HFFc6 (cell line): Measurements from ENCODE around the gene ADRM1. TPM values are rescaled to one million over a fixed set of nuclear protein-coding genes. Genes with fewer than 3 reads are reported as not detected.

Experiments
- DNase-seq: peaks from one replicate; pipeline ENCODE4 v3.0.0-alpha.2; 2018
- H3K27ac Mint-ChIP-seq: 2 replicates; pipeline ENCODE4 v1.8.0; 2020; ENCODE audit warnings: mild to moderate bottlenecking, mixed read lengths
- H3K27me3 Mint-ChIP-seq: 2 replicates; pipeline ENCODE4 v1.8.0; 2021; ENCODE audit warnings: mild to moderate bottlenecking, moderate library complexity, mixed read lengths; ENCODE audit not compliant: insufficient read depth
- H3K36me3 Mint-ChIP-seq: 2 replicates; pipeline ENCODE4 v1.8.0; 2021; ENCODE audit warnings: low read depth, mixed read lengths
- H3K4me1 Mint-ChIP-seq: 2 replicates; pipeline ENCODE4 v1.8.0; 2020; ENCODE audit warnings: low read depth, mixed read lengths
- H3K4me3 Mint-ChIP-seq: 2 replicates; pipeline ENCODE4 v1.8.0; 2020; ENCODE audit warnings: mild to moderate bottlenecking, moderate library complexity, mixed read lengths
- H3K9me3 Mint-ChIP-seq: 2 replicates; pipeline ENCODE4 v1.8.0; 2020; ENCODE audit warnings: mild to moderate bottlenecking, mixed read lengths
- total RNA-seq, 6 experiments: library from RNA; stranded (reverse); fragmentation: NEBNext Ultra II Directional; extraction: Animal tissue kit (Norgen Biotek cat#: 25700); gene quantifications; 2 replicates in 1 of 6; 3 replicates in 5 of 6; pipeline ENCODE4 v1.2.3, GENCODE V29; 2021
- TF ChIP-seq, protein P1 (sequence below): fragments of 200-600 bp; sonication (generic); IDR thresholded peaks from 2 replicates; pipeline ENCODE4 v1.5.0; 2021; ENCODE audit warnings: antibody characterized with exemption, mild to moderate bottlenecking

Gene ADRM1
- total RNA-seq, 6 experiments from 2014 or later: 126 to 133 (median 129) TPM

DNA sequence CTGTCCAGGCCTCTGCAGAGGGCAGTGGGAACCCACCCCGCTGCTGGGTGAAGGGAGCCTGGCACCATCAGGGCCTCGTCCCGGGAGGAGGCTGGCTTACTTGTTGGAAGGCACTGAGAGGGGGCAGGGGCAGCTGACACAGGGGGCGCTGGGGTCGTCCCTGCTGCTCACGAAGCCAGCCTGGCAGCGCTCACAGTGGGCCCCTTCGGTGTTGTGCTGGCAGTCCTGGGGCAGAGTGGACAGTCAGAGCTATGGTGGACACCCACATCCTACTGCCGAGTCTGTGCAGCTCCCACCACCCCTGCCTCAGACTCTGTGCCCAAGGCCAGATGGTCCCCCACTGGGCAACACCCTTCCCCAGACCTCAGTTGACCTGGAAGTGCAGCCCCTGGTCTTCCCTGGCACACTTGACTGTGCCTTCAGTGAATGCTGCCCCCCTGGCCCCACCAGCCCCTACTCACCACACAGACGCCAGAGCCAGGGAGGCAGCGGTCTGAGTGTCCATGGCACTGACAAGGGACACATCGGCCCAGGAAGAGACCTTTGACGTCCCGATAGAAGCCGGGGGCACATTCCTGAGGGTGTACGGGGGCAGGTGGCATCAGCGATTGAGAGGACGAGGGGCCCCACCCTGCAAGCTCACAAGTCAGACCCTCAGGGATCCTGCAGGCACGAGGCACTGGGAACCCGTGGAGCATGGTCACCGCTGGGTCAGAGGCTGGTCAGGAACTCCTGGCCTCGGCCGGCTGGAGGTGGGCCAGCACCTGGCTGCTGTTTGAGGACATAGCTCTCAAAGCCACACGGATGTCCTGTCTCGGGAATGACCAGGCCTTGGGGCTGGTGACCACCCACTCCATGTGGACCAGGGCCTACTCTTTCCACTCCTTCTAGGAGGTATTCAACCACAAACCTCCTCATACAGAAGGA, 21.4 kb downstream of the ADRM1 start:
- Mint-ChIP-seq H3K27me3 (peaks cover 7% of the 10 kb centered on the region), H3K27ac (no peak overlapping the region), H3K36me3 (no peaks in the 10 kb centered on the region), H3K4me3 (no peak overlapping the region), H3K9me3 (peaks cover 4% of the 10 kb centered on the region), H3K4me1 (no peaks in the 10 kb centered on the region)
- DNase-seq: no peak
- TF ChIP-seq, protein P1, sequence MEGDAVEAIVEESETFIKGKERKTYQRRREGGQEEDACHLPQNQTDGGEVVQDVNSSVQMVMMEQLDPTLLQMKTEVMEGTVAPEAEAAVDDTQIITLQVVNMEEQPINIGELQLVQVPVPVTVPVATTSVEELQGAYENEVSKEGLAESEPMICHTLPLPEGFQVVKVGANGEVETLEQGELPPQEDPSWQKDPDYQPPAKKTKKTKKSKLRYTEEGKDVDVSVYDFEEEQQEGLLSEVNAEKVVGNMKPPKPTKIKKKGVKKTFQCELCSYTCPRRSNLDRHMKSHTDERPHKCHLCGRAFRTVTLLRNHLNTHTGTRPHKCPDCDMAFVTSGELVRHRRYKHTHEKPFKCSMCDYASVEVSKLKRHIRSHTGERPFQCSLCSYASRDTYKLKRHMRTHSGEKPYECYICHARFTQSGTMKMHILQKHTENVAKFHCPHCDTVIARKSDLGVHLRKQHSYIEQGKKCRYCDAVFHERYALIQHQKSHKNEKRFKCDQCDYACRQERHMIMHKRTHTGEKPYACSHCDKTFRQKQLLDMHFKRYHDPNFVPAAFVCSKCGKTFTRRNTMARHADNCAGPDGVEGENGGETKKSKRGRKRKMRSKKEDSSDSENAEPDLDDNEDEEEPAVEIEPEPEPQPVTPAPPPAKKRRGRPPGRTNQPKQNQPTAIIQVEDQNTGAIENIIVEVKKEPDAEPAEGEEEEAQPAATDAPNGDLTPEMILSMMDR: no peak

DNA sequence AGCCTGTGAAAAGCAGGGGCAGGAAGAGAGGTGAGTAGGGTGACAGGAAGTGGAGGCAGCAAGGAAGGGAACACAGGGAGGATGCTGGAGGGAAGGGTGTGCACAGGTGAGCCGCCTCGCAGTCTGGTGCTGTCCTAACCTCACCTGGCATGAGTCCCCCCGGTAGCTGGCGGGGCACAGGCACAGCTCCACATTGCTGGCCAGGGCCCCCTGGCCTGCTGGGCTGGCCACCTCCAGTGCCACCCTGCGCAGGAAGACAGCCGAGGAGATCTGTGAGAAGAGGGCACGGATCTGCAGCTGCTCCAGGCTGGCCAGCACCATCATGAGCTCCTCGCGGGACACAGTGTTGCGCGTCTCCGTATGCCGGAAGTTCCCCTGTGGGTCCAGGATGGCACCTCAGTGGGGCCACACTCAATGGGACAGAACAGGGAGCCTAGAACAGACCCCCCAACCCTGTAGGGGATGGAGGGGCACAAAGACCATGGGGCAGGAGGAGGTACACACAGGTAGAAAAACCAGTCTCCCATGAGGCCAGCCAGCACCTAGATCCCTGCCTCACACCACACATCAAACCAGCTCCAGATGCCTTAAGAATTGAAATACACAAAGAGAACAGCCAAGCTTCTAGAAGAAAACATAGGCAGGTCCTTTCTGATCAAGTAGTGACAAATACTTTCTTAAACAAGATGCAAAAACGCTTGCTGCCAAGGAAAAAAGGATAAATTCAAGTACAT, 22.5 kb downstream of the ADRM1 start:
- no peak for DNase-seq
- Mint-ChIP-seq H3K4me3 (no peak overlapping the region), H3K4me1 (no peaks in the 10 kb centered on the region), H3K36me3 (no peaks in the 10 kb centered on the region), H3K9me3 (no peaks in the 10 kb centered on the region; the same call in 1 of the 2 replicates), H3K27me3 (peaks cover 6% of the 10 kb centered on the region), H3K27ac (no peak overlapping the region)
- TF ChIP-seq, protein P1: no peak

DNA sequence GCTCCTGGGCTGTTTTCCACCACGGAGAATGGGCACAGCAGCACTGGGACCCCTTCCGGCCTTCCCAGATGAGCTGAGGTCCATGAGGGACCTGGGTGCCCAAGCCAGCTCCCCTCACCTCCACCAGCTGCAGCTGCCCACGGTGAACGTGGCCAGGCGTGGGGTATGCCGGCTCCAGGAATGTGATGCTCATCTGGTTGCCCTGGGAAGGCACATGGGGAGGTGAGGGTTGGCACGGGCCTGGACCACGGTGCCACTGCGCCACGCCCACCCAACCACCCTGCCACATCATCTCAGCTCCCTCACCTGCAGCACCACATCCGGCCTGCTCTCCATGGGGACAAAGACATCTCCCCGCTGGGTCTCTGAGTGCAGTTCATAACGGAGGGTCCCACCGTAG, 23.8 kb downstream of the ADRM1 start:
- TF ChIP-seq, protein P1: no peak
- Mint-ChIP-seq H3K27ac (no peak overlapping the region), H3K4me3 (no peak overlapping the region), H3K27me3 (peaks cover 6% of the 10 kb centered on the region), H3K4me1 (no peaks in the 10 kb centered on the region), H3K36me3 (no peaks in the 10 kb centered on the region), H3K9me3 (no peaks in the 10 kb centered on the region)
- DNase-seq: no peak

DNA sequence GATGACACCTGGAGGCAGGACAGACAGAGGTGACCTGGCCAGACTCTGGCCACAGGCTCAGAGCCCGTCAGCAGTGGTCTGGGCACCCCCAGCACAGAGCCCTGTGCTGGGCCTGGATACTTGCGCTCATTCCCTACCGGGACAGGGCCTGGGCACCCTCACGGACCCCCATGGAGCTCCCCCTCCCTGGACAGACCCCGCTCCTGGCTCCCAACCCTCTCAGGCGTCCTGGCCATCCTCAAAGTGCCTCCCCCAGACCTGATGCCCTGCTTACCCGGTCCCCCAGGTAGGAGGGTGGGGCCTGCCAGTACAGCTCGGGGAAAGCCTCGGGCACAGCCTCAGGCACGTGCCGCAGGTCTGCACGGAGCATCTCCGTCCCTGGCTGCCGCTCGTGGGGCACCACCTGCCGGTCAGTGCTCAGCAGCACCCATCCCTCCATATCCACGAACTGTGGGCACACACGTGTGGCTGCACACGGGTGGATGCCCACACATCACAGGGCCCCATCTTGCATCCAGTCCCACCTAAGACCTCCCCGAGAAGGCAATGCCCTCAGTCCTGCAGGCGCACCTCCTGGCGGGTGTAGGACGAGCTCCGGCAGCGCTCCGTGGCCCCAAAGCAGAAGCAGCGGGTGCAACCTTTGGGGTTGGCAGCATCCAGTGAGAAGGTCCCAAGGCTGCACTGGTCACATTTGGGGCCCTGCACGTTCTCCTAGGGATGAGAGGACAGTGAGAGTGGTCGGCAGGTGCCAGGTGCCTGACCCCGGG, 24.3 kb downstream of the ADRM1 start:
- H3K4me3 Mint-ChIP-seq: no peak overlapping the region
- no peak overlapping the region for H3K27ac Mint-ChIP-seq
- TF ChIP-seq, protein P1: no peak
- H3K4me1 Mint-ChIP-seq: no peaks in the 10 kb centered on the region
- H3K36me3 Mint-ChIP-seq: no peaks in the 10 kb centered on the region
- DNase-seq: no peak
- H3K9me3 Mint-ChIP-seq: no peaks in the 10 kb centered on the region
- peaks cover 6% of the 10 kb centered on the region for H3K27me3 Mint-ChIP-seq

DNA sequence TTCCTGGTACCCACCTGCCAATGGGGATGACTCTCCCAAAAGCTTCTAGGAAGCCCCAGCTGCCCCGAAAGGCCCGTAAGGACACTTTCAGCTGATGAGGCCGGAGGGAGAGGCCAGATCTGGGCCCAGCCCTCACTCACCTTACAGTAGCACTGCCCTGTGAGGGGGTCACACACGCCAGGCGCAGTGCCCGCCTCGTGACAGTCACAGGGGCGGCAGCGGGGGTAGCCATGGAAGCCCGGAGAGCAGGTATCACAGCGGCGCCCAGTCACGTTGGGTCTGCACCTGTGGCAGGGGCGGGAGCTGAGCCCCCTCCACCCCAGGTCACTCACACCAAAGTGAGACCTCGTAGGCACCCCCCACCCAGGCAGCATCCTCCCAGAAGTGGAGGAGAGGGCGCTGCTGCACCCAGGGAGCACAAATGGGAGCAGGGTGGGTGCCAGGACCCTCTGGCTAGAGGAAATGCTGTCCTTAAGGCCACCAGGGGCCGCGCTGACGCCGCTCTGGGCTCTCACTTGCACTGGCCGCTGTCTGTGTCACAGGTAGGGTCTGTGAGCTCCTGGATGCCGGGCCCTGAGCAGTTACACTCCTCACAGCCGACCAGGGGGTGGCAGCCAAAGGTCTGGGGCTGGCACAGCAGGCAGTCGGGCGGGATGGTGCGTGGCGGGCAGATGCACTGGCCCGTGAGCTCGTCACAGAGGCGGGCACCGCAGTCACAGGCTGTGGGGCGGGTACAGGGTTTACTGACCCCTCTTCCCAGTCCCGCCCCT, 25.1 kb downstream of the ADRM1 start:
- Mint-ChIP-seq H3K36me3 (no peaks in the 10 kb centered on the region), H3K4me3 (no peak overlapping the region), H3K27me3 (peaks cover 6% of the 10 kb centered on the region), H3K27ac (no peak overlapping the region), H3K4me1 (no peaks in the 10 kb centered on the region), H3K9me3 (no peaks in the 10 kb centered on the region)
- no peak for DNase-seq
- TF ChIP-seq, protein P1: no peak
